AG04449 (cell line): Measurements from ENCODE around the gene FGF5.

Experiments
- CTCF ChIA-PET: fragments of 350-600 bp; formaldehyde crosslinking; extraction: SDS; loops from one replicate; lab custom pipeline; 2021; ENCODE audit warnings: antibody characterized with exemption; lab: Yijun Ruan, JAX
- POLR2A ChIA-PET: fragments of 400-600, 350-600 bp; formaldehyde crosslinking; extraction: SDS; loops from one replicate; lab custom pipeline; 2020; ENCODE audit warnings: antibody characterized with exemption, inconsistent platforms; lab: Yijun Ruan, JAX
- DNase-seq: peaks from one replicate; pipeline ENCODE4 v3.0.0-alpha.2; 2010; ENCODE audit warnings: low read depth, low spot score
- H3K4me3 ChIP-seq: 2 replicates; pipeline ENCODE4 v1.5.1; 2011; ENCODE audit warnings: low read depth, mild to moderate bottlenecking, control low read depth, low read length
- CTCF ChIP-seq: IDR thresholded peaks from one replicate; pipeline ENCODE4 v1.5.1; 2011; ENCODE audit warnings: mild to moderate bottlenecking, moderate library complexity, low read length, control low read depth, inconsistent platforms; ENCODE audit not compliant: insufficient read depth; ENCODE audit errors: missing control alignments

Gene FGF5

GRCh38 chr4:80266253-80266901, at the start of gene FGF5:
Gene FGF5 (plus strand): TSS chr4:80266664. CDS start chr4:80266825, 161 bp downstream.
- ChIA-PET CTCF (interaction anchor here (0.8 to 2.4 kb wide), 14 partner anchors 10 to 81 kb away, joined by 3 to 16 read pairs (median 4); partner anchors contain the start of gene CFAP299), POLR2A (interaction anchor here (0.6 to 2.5 kb wide), 20 partner anchors 11 to 194 kb away, joined by 3 to 43 read pairs (median 6); partner anchors contain the start of genes ANTXR2 and CFAP299)
- TF ChIP-seq CTCF = no peak
- DNase-seq = peak; percentile 75
- H3K4me3 ChIP-seq = peak within 1 kb of the TSS; percentile 92

GRCh38 chr4:80219301-80220025, 47.0 kb upstream of the FGF5 start:
- ChIA-PET POLR2A (interaction anchor here (1.9 kb wide), 1 partner anchor 47 kb away, joined by 9 read pairs; the partner anchor contains the start of gene FGF5), CTCF (interaction anchor here (0.6 to 9.5 kb wide), 28 partner anchors 7 to 1269 kb away, joined by 3 to 116 read pairs (median 7); partner anchors contain the start of genes CFAP299 and FGF5)
- no peak for DNase-seq
- no peak overlapping the region for H3K4me3 ChIP-seq
- no peak for TF ChIP-seq CTCF

GRCh38 chr4:80220711-80221110, 45.8 kb upstream of the FGF5 start:
- TF ChIP-seq CTCF = no peak
- no peak for DNase-seq
- ChIA-PET POLR2A (interaction anchor here (0.6 to 1.9 kb wide), 2 partner anchors 44 to 46 kb away, joined by 3 to 9 read pairs; partner anchors contain the start of gene FGF5), CTCF (interaction anchor here (0.8 to 9.5 kb wide), 33 partner anchors 8 to 1270 kb away, joined by 3 to 116 read pairs (median 7); partner anchors contain the start of genes CFAP299, FGF5 and PRDM8)
- H3K4me3 ChIP-seq = no peak overlapping the region

- DNase-seq = no peak
- CTCF ChIA-PET = interaction anchor here (0.8 to 9.5 kb wide), 30 partner anchors 8 to 1270 kb away, joined by 3 to 116 read pairs (median 8); partner anchors contain the start of genes CFAP299, FGF5 and PRDM8
- H3K4me3 ChIP-seq = no peak overlapping the region
- TF ChIP-seq CTCF = peak; percentile 26
- POLR2A ChIA-PET = interaction anchor here (1.9 kb wide), 1 partner anchor 45 kb away, joined by 9 read pairs; the partner anchor contains the start of gene FGF5
These were observed 45.3 kb upstream of the FGF5 start for GRCh38 chr4:80221161-80221560.

- ChIA-PET POLR2A (no interaction called here), CTCF (interaction anchor here (0.9 to 9.5 kb wide), 4 partner anchors 10 to 110 kb away, joined by 4 to 102 read pairs (median 7); partner anchors contain the start of gene CFAP299)
- no peak for DNase-seq
- TF ChIP-seq CTCF = no peak
- no peak overlapping the region for H3K4me3 ChIP-seq
These were observed 40.9 kb upstream of the FGF5 start for GRCh38 chr4:80225595-80225994.
